Measurements from ENCODE around the gene CDH11.

DNA sequence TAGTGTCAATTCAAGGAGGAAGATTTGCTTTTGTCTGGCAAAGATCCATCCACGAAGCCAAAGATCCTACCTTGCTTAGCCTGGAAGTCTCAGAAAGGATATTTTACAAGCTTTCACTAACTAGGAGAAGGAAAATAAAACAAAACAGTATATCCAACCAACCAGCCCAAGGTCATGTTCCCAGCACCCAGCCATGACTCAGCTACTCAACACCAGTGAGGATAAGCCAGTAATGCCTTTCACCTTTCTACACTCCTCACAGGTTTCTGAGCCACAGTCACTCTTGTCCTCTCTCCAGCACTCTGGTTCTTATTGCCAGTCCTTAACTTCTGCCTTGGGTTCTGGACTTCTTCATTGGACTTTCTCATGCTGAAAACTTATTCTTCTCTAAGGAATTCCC, 116.2 kb downstream of the CDH11 start:
- TF ChIP-seq ELF4 (IDR thresholded peaks at IDR 0.05) (no peak), FOXK2 (IDR thresholded peaks at IDR 0.05) (no peak), TARDBP (IDR thresholded peaks at IDR 0.05) (no peak), SUZ12 (IDR thresholded peaks at IDR 0.05) (no peak), ARNT (IDR thresholded peaks at IDR 0.05) (no peak), CTBP1 (IDR thresholded peaks at IDR 0.05; ENCODE audit: borderline replicate concordance) (no peak), HDGF (IDR thresholded peaks at IDR 0.05; ENCODE audit: borderline replicate concordance) (no peak), BHLHE40 (IDR thresholded peaks at IDR 0.05; ENCODE audit: borderline replicate concordance) (no peak), SP1 (IDR thresholded peaks at IDR 0.05) (no peak), FOXM1 (IDR thresholded peaks at IDR 0.05; ENCODE audit: borderline replicate concordance) (no peak)

Data from HEK293T (cell line).